SJCRH30 (cell line): ENCODE measurements around the gene IL10RA. TPM values are rescaled to one million over a fixed set of nuclear protein-coding genes. Genes with fewer than 3 reads are reported as not detected.
"Not testable (repeated sequence)": the region's sequence is repeated elsewhere in the genome, so short reads cannot be mapped to it uniquely, and the experiment has no call there.

Source experiments
- DNase-seq, 2 experiments: peaks; one replicate each; pipeline ENCODE4 v3.0.0-alpha.2; 2015 to 2020
- H3K27ac ChIP-seq: fragments of 250-450 bp; sonication (Bioruptor Pico); 2 replicates; pipeline ENCODE4 v1.5.1; 2020; ENCODE audit warnings: mild to moderate bottlenecking, moderate library complexity
- H3K27me3 ChIP-seq: fragments of 250-450 bp; sonication (Bioruptor Pico); 2 replicates; pipeline ENCODE4 v1.5.1; 2020; ENCODE audit warnings: mild to moderate bottlenecking, moderate library complexity
- H3K36me3 ChIP-seq: fragments of 250-450 bp; sonication (Bioruptor Pico); 2 replicates; pipeline ENCODE4 v1.5.1; 2020; ENCODE audit warnings: mild to moderate bottlenecking, moderate library complexity
- H3K4me1 ChIP-seq: fragments of 250-450 bp; sonication (Bioruptor Pico); 2 replicates; pipeline ENCODE4 v1.5.1; 2020; ENCODE audit warnings: mild to moderate bottlenecking, moderate library complexity
- H3K4me3 ChIP-seq: fragments of 250-450 bp; sonication (Bioruptor Pico); 2 replicates; pipeline ENCODE4 v1.5.1; 2020; ENCODE audit warnings: mild to moderate bottlenecking, moderate library complexity
- H3K9me3 ChIP-seq: fragments of 250-450 bp; sonication (Bioruptor Pico); replicated peaks from 2 replicates; pipeline ENCODE4 v1.5.1; 2020; ENCODE audit warnings: mild to moderate bottlenecking, moderate library complexity
- total RNA-seq: library from RNA; depleted of rRNA; stranded (reverse); fragments of >200 nt; shearing (Covaris generic); gene quantifications from 2 replicates; pipeline ENCODE4 v1.2.3, GENCODE V29; 2014

Gene IL10RA
- total RNA-seq, 1 experiment from 2014 or later = not detected

GRCh38 chr11:117976445-117976844 lies 9.7 kb upstream of the IL10RA start:
- no peak overlapping the region for H3K27ac ChIP-seq
- no peaks in the 10 kb centered on the region for H3K4me1 ChIP-seq
- H3K36me3 ChIP-seq = no peaks in the 10 kb centered on the region
- H3K27me3 ChIP-seq = no peaks in the 10 kb centered on the region
- H3K4me3 ChIP-seq = no peak overlapping the region
- no peaks in the 10 kb centered on the region for H3K9me3 ChIP-seq
- no peak for DNase-seq

- no peaks in the 10 kb centered on the region for H3K9me3 ChIP-seq
- DNase-seq = no peak
- no peak overlapping the region for H3K27ac ChIP-seq
- no peaks in the 10 kb centered on the region for H3K4me1 ChIP-seq
- no peak overlapping the region for H3K4me3 ChIP-seq
- H3K27me3 ChIP-seq = no peaks in the 10 kb centered on the region
- no peaks in the 10 kb centered on the region for H3K36me3 ChIP-seq
Observed at GRCh38 chr11:117977029-117977428, 9.2 kb upstream of the IL10RA start.

GRCh38 chr11:117977612-117978264 lies 8.5 kb upstream of the IL10RA start:
- not testable (repeated sequence) for DNase-seq, H3K4me1 ChIP-seq, H3K27me3 ChIP-seq, H3K36me3 ChIP-seq, H3K27ac ChIP-seq, H3K9me3 ChIP-seq, H3K4me3 ChIP-seq

- not testable (repeated sequence) for DNase-seq, H3K4me3 ChIP-seq, H3K27me3 ChIP-seq, H3K4me1 ChIP-seq, H3K27ac ChIP-seq, H3K36me3 ChIP-seq, H3K9me3 ChIP-seq
Observed at GRCh38 chr11:117978291-117978910, 7.8 kb upstream of the IL10RA start.

GRCh38 chr11:117978991-117979390 lies 7.2 kb upstream of the IL10RA start:
- Histone ChIP-seq H3K4me3 (no peak overlapping the region), H3K27me3 (no peaks in the 10 kb centered on the region), H3K27ac (no peak overlapping the region), H3K4me1 (no peaks in the 10 kb centered on the region), H3K9me3 (no peaks in the 10 kb centered on the region), H3K36me3 (no peaks in the 10 kb centered on the region)
- no peak for DNase-seq

GRCh38 chr11:117979481-117980211 lies 6.5 kb upstream of the IL10RA start:
- Histone ChIP-seq H3K36me3 (no peaks in the 10 kb centered on the region), H3K27ac (no peak overlapping the region), H3K4me1 (no peaks in the 10 kb centered on the region), H3K4me3 (no peak overlapping the region), H3K9me3 (no peaks in the 10 kb centered on the region), H3K27me3 (no peaks in the 10 kb centered on the region)
- no peak for DNase-seq

GRCh38 chr11:117980280-117980679 lies 5.9 kb upstream of the IL10RA start:
- Histone ChIP-seq H3K4me3 (no peak overlapping the region), H3K4me1 (no peaks in the 10 kb centered on the region), H3K36me3 (no peaks in the 10 kb centered on the region), H3K27me3 (no peaks in the 10 kb centered on the region), H3K9me3 (no peaks in the 10 kb centered on the region), H3K27ac (no peak overlapping the region)
- DNase-seq = no peak

GRCh38 chr11:117980720-117981119 lies 5.5 kb upstream of the IL10RA start:
- H3K4me1 ChIP-seq = no peaks in the 10 kb centered on the region
- H3K9me3 ChIP-seq = no peaks in the 10 kb centered on the region
- DNase-seq = no peak
- no peaks in the 10 kb centered on the region for H3K36me3 ChIP-seq
- no peaks in the 10 kb centered on the region for H3K27me3 ChIP-seq
- no peak overlapping the region for H3K27ac ChIP-seq
- H3K4me3 ChIP-seq = no peak overlapping the region

- Histone ChIP-seq H3K4me1 (no peaks in the 10 kb centered on the region), H3K27ac (no peak overlapping the region), H3K27me3 (no peaks in the 10 kb centered on the region), H3K4me3 (no peak overlapping the region), H3K36me3 (no peaks in the 10 kb centered on the region), H3K9me3 (no peaks in the 10 kb centered on the region)
- no peak for DNase-seq
Observed at GRCh38 chr11:117983163-117983475, 3.1 kb upstream of the IL10RA start.

GRCh38 chr11:117984476-117984875 lies 1.7 kb upstream of the IL10RA start:
- Histone ChIP-seq H3K27me3 (no peaks in the 10 kb centered on the region), H3K27ac (no peak overlapping the region), H3K9me3 (no peaks in the 10 kb centered on the region), H3K36me3 (no peaks in the 10 kb centered on the region), H3K4me3 (no peak overlapping the region), H3K4me1 (no peaks in the 10 kb centered on the region)
- DNase-seq = no peak

- Histone ChIP-seq H3K4me3 (no peak overlapping the region), H3K27me3 (no peaks in the 10 kb centered on the region), H3K9me3 (no peaks in the 10 kb centered on the region), H3K27ac (no peak overlapping the region), H3K4me1 (no peaks in the 10 kb centered on the region), H3K36me3 (no peaks in the 10 kb centered on the region)
- no peak for DNase-seq
Observed at GRCh38 chr11:117986981-117987574, 884 bp downstream of the IL10RA start.

GRCh38 chr11:117989351-117990102 lies 3.3 kb downstream of the IL10RA start:
- DNase-seq = no peak
- Histone ChIP-seq H3K27ac (no peak overlapping the region), H3K4me3 (no peak overlapping the region), H3K4me1 (no peaks in the 10 kb centered on the region), H3K9me3 (no peaks in the 10 kb centered on the region), H3K27me3 (no peaks in the 10 kb centered on the region), H3K36me3 (no peaks in the 10 kb centered on the region)

- no peak for DNase-seq
- Histone ChIP-seq H3K4me3 (no peak overlapping the region), H3K36me3 (no peaks in the 10 kb centered on the region)
Observed at GRCh38 chr11:117992136-117992535, 5.9 kb downstream of the IL10RA start.

GRCh38 chr11:117992620-117993019 lies 6.4 kb downstream of the IL10RA start:
- H3K27me3 ChIP-seq = no peaks in the 10 kb centered on the region
- no peaks in the 10 kb centered on the region for H3K36me3 ChIP-seq
- no peaks in the 10 kb centered on the region for H3K9me3 ChIP-seq
- H3K4me3 ChIP-seq = no peak overlapping the region
- no peak overlapping the region for H3K27ac ChIP-seq
- DNase-seq = no peak
- H3K4me1 ChIP-seq = no peaks in the 10 kb centered on the region

More at GRCh38 chr11:117992136-117992535, 5.9 kb downstream of the IL10RA start:
- H3K9me3 ChIP-seq = no peaks in the 10 kb centered on the region
- H3K27ac ChIP-seq = no peak overlapping the region
- no peaks in the 10 kb centered on the region for H3K4me1 ChIP-seq
- H3K27me3 ChIP-seq = no peaks in the 10 kb centered on the region
